Measurements from ENCODE around the gene RNF135. TPM values are rescaled to one million over a fixed set of nuclear protein-coding genes. Genes with fewer than 3 reads are reported as not detected.

RNF135 gene
- total RNA-seq, 1 experiment from 2014 or later: 8.0 TPM

- WGBS (ENCODE audit: extremely low coverage, insufficient read length, low lambda C conversion rate): no CpG with 5 or more reads among the region's 3 CpGs
- no peak overlapping the region for H2BK5ac ChIP-seq (ENCODE audit: insufficient read length, low read length)
- no peak overlapping the region for H2BK15ac ChIP-seq (ENCODE audit: low read depth, low read length)
- no peak overlapping the region for H4K8ac ChIP-seq (replicated peaks; ENCODE audit: insufficient read length, low read depth, low read length)
- no peak overlapping the region for H2AK5ac ChIP-seq (ENCODE audit: insufficient read length, low read length)
- no peaks in the 10 kb centered on the region for H3K23me2 ChIP-seq (ENCODE audit: insufficient read length, low read depth, low read length, poor library complexity, severe bottlenecking)
- H3K27me3 ChIP-seq (ENCODE audit: insufficient read depth, low read length): no peaks in the 10 kb centered on the region; the same call in 1 of the 2 replicates
- no peak overlapping the region for H3K14ac ChIP-seq (ENCODE audit: insufficient read depth, low read length)
- no peak overlapping the region for H3K4ac ChIP-seq (ENCODE audit: low read depth, low read length)
- no peak overlapping the region for H3K4me2 ChIP-seq (ENCODE audit: insufficient read depth, insufficient read length, low read length)
- H2BK120ac ChIP-seq (ENCODE audit: low read depth, low read length, poor library complexity, severe bottlenecking): no peak overlapping the region
- H3K79me1 ChIP-seq (ENCODE audit: insufficient read depth, low read depth, low read length, poor library complexity, severe bottlenecking): no peaks in the 10 kb centered on the region
- no peak overlapping the region for H3K23ac ChIP-seq (ENCODE audit: insufficient read length, low read depth, low read length)
- no peak overlapping the region for H3K56ac ChIP-seq (ENCODE audit: insufficient read length, low read depth, low read length)
- H3K9me3 ChIP-seq (ENCODE audit: control insufficient read depth, low read depth, low read length): no peaks in the 10 kb centered on the region
- no peaks in the 10 kb centered on the region for H3K9me3 Mint-ChIP-seq
- H3K27me3 Mint-ChIP-seq (ENCODE audit: low read depth): peaks cover 32% of the 10 kb centered on the region
- DNase-seq: no peak
- no peaks in the 10 kb centered on the region for H4K20me1 ChIP-seq (ENCODE audit: control insufficient read depth, insufficient read depth, insufficient read length)
- no peak overlapping the region for H3K4me3 Mint-ChIP-seq
- no peak overlapping the region for H4K5ac ChIP-seq (ENCODE audit: insufficient read length, low read depth, low read length)
- no peak overlapping the region for H3K27ac Mint-ChIP-seq
- no peak overlapping the region for H2BK20ac ChIP-seq (ENCODE audit: low read depth, low read length, poor library complexity, severe bottlenecking)
- no peak overlapping the region for H3K9ac ChIP-seq (ENCODE audit: extremely low read depth, insufficient read length, low read length)
- no peak overlapping the region for H3T11ph ChIP-seq (ENCODE audit: low read length)
- H3K4me1 Mint-ChIP-seq: no peaks in the 10 kb centered on the region
- no peak overlapping the region for H2BK12ac ChIP-seq (ENCODE audit: insufficient read length, low read depth, low read length)
- H3K36me3 Mint-ChIP-seq (ENCODE audit: insufficient read depth in 1 of 3, low read depth in 3 of 3): no peaks in the 10 kb centered on the region
- no peak overlapping the region for H2AFZ ChIP-seq (ENCODE audit: low read length)
- no peak for TF ChIP-seq CTCF (conservative IDR thresholded peaks at IDR 0.05)
- no peaks in the 10 kb centered on the region for H3K79me2 ChIP-seq (ENCODE audit: insufficient read depth, low read length)
- H3K4me1 ChIP-seq (ENCODE audit: insufficient read depth, low read length): no peaks in the 10 kb centered on the region
- no peak overlapping the region for H3K27ac ChIP-seq (ENCODE audit: insufficient read length, low read depth, low read length)
- no peak overlapping the region for H3K18ac ChIP-seq (ENCODE audit: insufficient read length, low read depth, low read length)
- H4K91ac ChIP-seq (ENCODE audit: insufficient read length, low read depth, low read length): no peak overlapping the region
Observed at GRCh38 chr17:30928584-30928983, 42.3 kb upstream of the RNF135 start.
